ENCODE data around the gene MIF4GD.
A peak's percentile ranks its signal among the peaks of the same experiment; 100 is the strongest.
"Not testable (repeated sequence)": the region's sequence is repeated elsewhere in the genome, so short reads cannot be mapped to it uniquely, and the experiment has no call there.

The MIF4GD gene

DNA sequence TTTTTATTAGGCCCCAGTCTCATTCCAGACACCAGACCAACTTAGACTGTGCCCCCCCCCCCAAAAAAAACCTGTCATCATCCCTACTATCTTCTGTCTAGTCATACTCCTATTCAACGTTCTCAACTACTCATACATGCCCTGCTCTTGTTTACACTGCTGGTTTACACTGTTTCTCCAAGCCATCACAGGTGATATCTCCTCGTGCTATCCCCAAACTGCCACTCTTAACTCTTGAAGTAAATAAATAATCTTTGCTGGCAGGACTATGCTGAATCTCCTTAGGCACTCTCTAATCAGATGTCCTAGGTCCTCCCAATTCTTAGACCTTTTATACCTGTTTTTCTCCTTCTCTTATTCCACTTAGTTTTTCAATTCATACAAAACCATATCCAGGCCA is 13.8 kb downstream of the MIF4GD start:
- not testable (repeated sequence) for DNase-seq

DNA sequence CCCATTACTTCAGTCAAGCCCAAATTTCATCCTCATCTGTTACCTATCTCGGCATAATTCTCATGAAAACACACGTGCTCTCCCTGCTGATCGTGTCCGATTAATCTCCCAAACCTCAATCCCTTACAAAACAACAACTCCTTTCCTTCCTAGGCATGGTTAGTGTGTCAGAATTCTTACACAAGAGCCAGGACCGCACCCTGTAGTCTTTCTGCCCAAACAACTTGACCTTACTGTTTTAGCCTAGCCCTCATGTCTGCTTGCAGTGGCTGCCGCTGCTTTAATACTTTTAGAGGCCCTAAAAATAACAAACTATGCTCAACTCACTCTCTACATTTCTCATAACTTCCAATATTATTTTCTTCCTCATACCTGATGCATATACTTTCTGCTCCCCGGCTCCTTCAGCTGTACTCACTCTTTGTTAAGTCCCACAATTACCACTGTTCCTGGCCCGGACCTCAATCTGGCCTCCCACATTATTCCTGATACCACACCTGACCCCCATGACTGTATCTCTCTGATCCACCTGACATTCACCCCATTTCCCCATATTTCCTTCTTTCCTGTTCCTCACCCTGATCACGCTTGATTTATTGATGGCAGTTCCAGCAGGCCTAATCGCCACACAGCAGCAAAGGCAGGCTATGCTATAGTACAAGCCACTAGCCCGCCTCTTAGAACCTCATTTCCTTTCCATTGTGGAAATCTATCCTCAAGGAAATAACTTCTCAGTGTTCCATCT is 14.9 kb downstream of the MIF4GD start:
- DNase-seq, result not testable (repeated sequence)

GRCh38 chr17:75252039-75252816 is 18.8 kb downstream of the MIF4GD start:
- DNase-seq, result no peak

DNA sequence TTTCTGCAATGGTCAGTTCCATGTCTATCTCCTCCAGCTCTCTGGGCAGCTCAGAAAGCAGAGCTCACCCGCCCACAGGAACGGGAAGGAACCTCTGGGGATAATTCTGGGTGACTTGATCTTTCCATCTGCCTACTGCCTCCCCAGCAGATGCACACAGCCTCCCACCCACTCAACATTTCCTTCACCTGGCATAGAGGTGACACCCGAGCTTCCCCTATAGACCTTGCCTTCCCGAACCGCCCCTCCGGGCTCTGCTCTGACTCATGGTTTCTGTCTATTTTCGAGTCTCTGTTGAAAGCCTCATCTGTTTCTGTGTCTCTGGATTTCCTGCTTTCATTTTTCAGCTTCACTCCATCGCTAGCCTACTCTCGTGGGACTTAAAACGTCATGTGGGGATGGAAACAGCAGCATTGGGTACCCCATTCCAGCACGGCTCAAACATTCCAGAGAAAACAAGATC is 21.0 kb downstream of the MIF4GD start:
- DNase-seq, result no peak

GRCh38 chr17:75249564-75249963 is 21.5 kb downstream of the MIF4GD start:
- DNase-seq, result no peak

GRCh38 chr17:75246404-75246803 is 24.6 kb downstream of the MIF4GD start:
- no peak for DNase-seq

GRCh38 chr17:75245011-75245410 is 26.0 kb downstream of the MIF4GD start:
- no peak for DNase-seq

DNA sequence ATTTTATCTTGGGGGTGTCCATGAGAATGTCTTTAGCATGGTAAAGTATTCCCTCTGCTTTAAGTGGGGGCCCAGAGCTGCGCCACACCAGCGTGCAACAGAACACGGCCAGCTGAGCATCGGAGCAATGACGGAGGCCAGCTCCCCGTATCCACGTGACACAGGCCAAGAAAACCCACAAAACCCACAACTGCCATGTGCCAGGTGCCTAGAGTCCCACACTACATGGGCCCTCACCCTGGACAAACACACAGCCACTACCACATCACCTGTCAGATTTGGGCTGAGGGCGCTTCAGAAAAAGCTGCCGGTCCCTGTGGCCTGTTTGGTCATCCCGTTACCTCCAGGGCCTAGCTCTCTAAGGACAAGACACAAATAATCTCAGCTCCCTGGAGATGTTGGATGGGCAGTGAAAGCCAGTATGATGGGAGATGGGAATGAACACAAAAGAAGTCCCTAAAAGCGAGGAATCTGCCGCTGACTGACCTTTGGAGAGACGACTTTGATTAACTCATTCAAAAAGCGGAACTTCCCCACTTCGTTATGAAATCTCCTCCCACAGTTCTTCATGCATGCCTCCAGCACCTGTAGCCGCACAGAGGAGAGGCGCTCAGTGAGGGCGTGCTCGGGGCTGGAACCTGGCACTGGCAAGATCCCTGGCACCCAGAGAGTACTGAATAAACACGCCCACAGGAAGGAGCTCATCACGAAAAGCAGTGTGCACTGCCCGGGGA is 26.7 kb downstream of the MIF4GD start:
- DNase-seq, result no peak

DNA sequence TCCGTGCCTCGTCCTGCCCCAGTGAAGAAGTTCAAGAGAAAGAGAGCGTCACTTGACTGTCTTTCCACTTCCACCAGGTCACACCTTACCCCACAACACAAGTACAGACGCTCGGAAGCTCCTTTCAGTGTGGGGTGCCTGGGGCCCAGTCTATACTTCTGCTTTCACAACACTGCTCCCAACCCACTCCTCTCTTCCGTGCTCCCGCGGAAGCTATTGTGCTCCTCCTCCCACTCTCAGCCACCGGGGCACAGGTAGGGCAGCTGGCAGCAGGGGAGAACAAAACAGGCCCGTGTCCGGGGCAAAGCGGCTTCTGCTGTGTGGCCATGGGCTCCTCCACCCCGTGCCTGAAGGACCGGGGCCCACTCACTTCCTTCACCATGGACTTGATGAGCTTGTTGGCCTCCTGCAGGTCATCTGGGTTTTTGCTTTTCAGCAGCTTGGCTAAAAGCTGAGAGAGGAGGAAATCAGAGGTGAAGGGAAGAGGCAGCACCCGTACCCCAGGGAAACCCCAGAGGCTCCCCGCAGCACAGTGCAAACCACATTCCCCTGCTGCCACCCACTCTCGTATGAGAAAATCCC is 28.5 kb downstream of the MIF4GD start:
- no peak for DNase-seq

GRCh38 chr17:75241996-75242460 is 29.0 kb downstream of the MIF4GD start:
- no peak for DNase-seq

DNA sequence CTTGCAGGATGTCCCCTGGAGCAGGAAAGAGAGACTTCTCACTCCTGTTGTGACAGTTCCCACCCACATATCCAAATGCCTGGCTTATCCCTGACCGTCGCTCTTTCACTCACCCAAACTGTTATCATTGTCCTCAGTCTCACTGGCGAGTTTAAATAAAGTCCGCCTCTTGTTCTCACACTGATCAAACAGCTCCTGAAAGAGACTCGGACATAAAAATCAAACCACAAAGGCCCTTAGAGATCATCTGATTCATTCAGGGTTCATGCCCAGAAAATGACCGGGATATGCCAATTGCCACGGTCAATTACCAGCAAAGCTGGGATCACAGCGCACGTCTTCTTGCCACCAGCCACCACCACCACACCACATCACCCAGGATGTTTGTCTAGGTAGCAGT is 29.5 kb downstream of the MIF4GD start:
- DNase-seq, result no peak

GRCh38 chr17:75241143-75241430 is 29.9 kb downstream of the MIF4GD start:
- no peak for DNase-seq

GRCh38 chr17:75240394-75241142 is 30.5 kb downstream of the MIF4GD start:
- DNase-seq, result peak; percentile 44

GRCh38 chr17:75239778-75240393 is 31.1 kb downstream of the MIF4GD start:
- peak; percentile 6 for DNase-seq

GRCh38 chr17:75239214-75239613 is 31.8 kb downstream of the MIF4GD start:
- no peak for DNase-seq

- peak; percentile 44 for DNase-seq
Measured at GRCh38 chr17:75238684-75239191, 32.3 kb downstream of the MIF4GD start.

DNA sequence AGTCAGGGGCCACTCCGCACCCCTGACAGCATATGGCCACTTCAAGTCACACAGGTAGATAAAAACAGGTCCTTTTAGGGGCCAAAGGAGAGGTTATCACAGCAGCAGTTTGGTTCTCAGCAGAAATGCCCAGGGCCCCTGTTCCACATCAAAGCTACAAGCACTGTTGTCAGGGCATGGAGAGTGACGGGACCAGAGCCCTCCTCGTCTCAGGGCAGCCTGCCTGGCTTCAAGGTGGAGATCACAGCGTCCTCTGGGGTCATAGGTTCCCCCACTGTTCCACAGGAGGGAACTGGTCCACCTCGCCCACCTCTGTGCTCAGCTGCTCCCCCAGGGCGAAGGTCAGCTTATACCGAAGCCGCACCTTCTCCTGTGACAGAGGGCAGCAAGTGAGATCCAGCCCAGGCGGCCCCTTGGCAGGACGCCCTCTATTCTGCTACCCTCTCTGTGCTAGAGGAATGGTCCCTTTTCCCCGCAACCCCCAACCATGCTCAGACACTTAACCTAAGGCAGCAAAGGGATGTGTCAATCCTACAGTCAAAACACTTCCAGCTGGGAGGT is 32.9 kb downstream of the MIF4GD start:
- no peak for DNase-seq

DNA sequence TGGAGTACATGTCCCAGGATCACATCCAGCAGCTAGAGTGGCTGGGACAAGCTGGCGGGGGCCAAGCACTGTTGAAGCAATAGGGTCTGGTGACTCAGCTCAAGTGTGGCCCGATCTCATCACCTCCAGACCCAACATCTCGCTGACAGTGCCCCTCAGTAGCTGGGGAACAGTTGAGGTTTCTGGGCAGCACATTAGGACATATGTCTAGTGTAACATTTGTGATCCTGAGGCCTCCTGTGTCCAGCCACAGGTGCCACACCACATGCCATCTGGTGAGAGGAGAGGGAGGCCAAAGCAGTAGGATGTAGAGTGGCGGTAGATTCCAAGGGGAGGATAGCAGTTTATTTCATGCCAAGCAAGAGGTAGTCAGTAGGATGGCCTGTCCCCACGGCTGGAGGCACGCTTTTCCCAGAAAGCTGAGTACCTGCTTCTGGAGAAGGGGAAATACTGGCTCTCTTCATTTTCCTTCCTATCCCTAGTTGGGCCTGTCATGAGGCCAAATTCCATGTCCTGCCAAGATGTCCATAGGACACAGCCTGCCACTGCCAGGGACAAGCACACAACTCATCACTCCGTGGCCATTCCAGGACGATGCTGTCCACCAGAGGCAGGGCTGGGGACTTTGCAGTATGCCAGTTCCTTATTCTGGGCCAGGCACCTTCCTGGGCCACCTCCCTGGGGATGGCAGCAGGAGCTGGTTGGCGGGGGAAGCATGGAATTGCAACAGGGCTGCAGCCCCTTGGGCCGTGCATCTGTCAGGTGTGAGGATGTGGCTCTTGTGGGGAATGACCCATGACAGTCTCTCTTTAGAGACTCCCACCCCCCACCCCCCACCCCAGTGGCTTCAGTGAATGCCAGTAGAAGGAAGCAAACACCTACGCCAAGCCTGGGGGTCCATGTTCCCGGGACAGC is 33.7 kb downstream of the MIF4GD start:
- no peak for DNase-seq

- no peak for DNase-seq
Measured at GRCh38 chr17:75232786-75233185, 38.2 kb downstream of the MIF4GD start.

DNA sequence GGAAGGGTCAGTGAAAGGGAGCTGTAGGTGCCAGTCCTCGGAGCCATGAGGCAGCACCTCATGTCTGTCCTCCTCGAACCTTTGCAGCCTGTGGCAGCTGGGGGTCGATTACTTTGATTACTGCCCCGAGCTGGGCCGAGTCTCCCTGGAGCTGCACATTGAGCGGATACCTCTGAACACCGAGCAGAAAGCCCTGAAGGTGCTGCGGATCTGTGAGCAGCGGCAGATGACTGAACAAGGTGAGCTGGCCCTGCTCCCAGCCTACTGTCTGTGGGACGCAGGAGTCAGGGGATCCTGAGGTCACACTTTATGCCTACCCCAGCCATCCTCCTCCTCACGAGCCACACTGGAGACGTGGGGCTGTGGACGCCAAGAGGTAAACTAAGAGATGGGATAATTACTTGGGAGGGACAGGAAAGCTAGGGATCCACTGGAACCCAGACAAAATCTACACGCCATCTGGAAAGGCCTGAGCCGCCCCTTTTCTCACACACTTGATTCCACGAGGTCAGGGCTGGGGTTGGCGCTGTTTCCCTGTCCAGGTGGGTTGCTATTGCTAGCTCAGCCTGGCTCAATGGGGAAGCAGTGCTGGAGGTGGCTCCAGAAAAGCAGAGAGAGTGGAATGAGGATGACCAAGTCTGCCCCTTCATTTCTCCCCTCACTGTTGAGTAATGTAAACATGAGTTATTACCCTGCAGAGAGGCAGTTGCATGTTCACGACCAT is 39.1 kb downstream of the MIF4GD start:
- DNase-seq, result no peak

All from retina (tissue), 1 donor.